ENCODE results near the gene ILKAP.

ILKAP gene

GRCh38 chr2:238163481-238164198, 39.9 kb downstream of the ILKAP start:
- DNase-seq = no peak

- DNase-seq = no peak
Observed at GRCh38 chr2:238162846-238163441, 40.6 kb downstream of the ILKAP start.

GRCh38 chr2:238162251-238162845, 41.1 kb downstream of the ILKAP start:
- DNase-seq = no peak

- DNase-seq = no peak
Observed at GRCh38 chr2:238161291-238162051, 42.0 kb downstream of the ILKAP start.

GRCh38 chr2:238160206-238161129, 43.0 kb downstream of the ILKAP start:
- no peak for DNase-seq

- no peak for DNase-seq
Observed at GRCh38 chr2:238159661-238160205, 43.8 kb downstream of the ILKAP start.

GRCh38 chr2:238159071-238159539, 44.4 kb downstream of the ILKAP start:
- DNase-seq = no peak

GRCh38 chr2:238158509-238159070, 44.9 kb downstream of the ILKAP start, which contains the start of gene ERFE:
ERFE (plus strand) TSS chr2:238158970; CDS start chr2:238159008, 38 bp downstream.
- DNase-seq = peak; percentile 63

GRCh38 chr2:238158018-238158508, 45.4 kb downstream of the ILKAP start:
- no peak for DNase-seq

- no peak for DNase-seq
Observed at GRCh38 chr2:238157506-238158017, 45.9 kb downstream of the ILKAP start.

GRCh38 chr2:238155761-238156694, 47.5 kb downstream of the ILKAP start:
- DNase-seq = no peak

GRCh38 chr2:238155051-238155760, 48.3 kb downstream of the ILKAP start:
- DNase-seq = peak; percentile 63

GRCh38 chr2:238154570-238154969, 48.9 kb downstream of the ILKAP start:
- no peak for DNase-seq

- no peak for DNase-seq
Observed at GRCh38 chr2:238152771-238153688, 50.5 kb downstream of the ILKAP start.

GRCh38 chr2:238151628-238152235, 51.8 kb downstream of the ILKAP start:
- DNase-seq = no peak

- DNase-seq = no peak
Observed at GRCh38 chr2:238151205-238151604, 52.3 kb downstream of the ILKAP start.

GRCh38 chr2:238150686-238151085, 52.8 kb downstream of the ILKAP start:
- DNase-seq = no peak
